Mucosa of rectum (tissue), 2 donors: ENCODE measurements around the gene MAGEB10.

Experiments used
- H3K27ac ChIP-seq, 2 donors: one replicate each; pipeline ENCODE4 v1.7.0; 2013; ENCODE audit warnings: inconsistent platforms in 2 of 2, low read depth in 2 of 2, low read length in 2 of 2
- H3K27me3 ChIP-seq, 2 donors: one replicate each; pipeline ENCODE4 v1.7.0; 2013; ENCODE audit warnings: low read length in 2 of 2; ENCODE audit not compliant: control insufficient read depth in 2 of 2, insufficient read depth in 2 of 2
- H3K36me3 ChIP-seq, 2 donors: one replicate each; pipeline ENCODE4 v1.7.0; 2013; ENCODE audit warnings: low read length in 2 of 2; ENCODE audit not compliant: control insufficient read depth in 2 of 2, insufficient read depth in 2 of 2
- H3K4me1 ChIP-seq, 2 donors: one replicate each; pipeline ENCODE4 v1.7.0; 2013; ENCODE audit warnings: low read length in 2 of 2, mild to moderate bottlenecking in 1 of 2; ENCODE audit not compliant: control insufficient read depth in 2 of 2, insufficient read depth in 2 of 2
- H3K4me3 ChIP-seq, 2 donors: one replicate each; pipeline ENCODE4 v1.7.0; 2013; ENCODE audit warnings: low read length in 2 of 2
- H3K9ac ChIP-seq, 2 donors: one replicate each; pipeline ENCODE4 v1.7.0; 2013; ENCODE audit warnings: low read length in 2 of 2, low read depth in 1 of 2, mild to moderate bottlenecking in 1 of 2
- H3K9me3 ChIP-seq, 2 donors: one replicate each; pipeline ENCODE4 v1.7.0; 2013; ENCODE audit warnings: low read length in 2 of 2; ENCODE audit not compliant: control insufficient read depth in 2 of 2
- donor health status: healthy.
- donor health status: Normal muscosa, but diverticular disease.

Gene MAGEB10

GRCh38 chrX:27838185-27838584 is 30.4 kb downstream of the MAGEB10 start:
- Histone ChIP-seq H3K9me3 (no peaks in the 10 kb centered on the region), H3K4me1 (no peaks in the 10 kb centered on the region), H3K27ac (no peak overlapping the region), H3K9ac (no peak overlapping the region), H3K36me3 (no peaks in the 10 kb centered on the region), H3K27me3 (no peaks in the 10 kb centered on the region), H3K4me3 (no peak overlapping the region)

- no peaks in the 10 kb centered on the region for H3K36me3 ChIP-seq
- H3K9me3 ChIP-seq = no peaks in the 10 kb centered on the region
- H3K4me1 ChIP-seq = no peaks in the 10 kb centered on the region
- no peak overlapping the region for H3K27ac ChIP-seq
- no peak overlapping the region for H3K9ac ChIP-seq
- H3K4me3 ChIP-seq = no peak overlapping the region
- H3K27me3 ChIP-seq = no peaks in the 10 kb centered on the region
Measured at GRCh38 chrX:27840881-27841280, 33.1 kb downstream of the MAGEB10 start.

GRCh38 chrX:27842859-27843258 is 35.1 kb downstream of the MAGEB10 start:
- H3K27me3 ChIP-seq = no peaks in the 10 kb centered on the region
- H3K4me3 ChIP-seq = no peak overlapping the region
- H3K36me3 ChIP-seq = no peaks in the 10 kb centered on the region
- H3K9ac ChIP-seq = no peak overlapping the region
- no peaks in the 10 kb centered on the region for H3K4me1 ChIP-seq
- no peaks in the 10 kb centered on the region for H3K9me3 ChIP-seq
- no peak overlapping the region for H3K27ac ChIP-seq

GRCh38 chrX:27860337-27860736 is 52.5 kb downstream of the MAGEB10 start:
- no peak overlapping the region for H3K9ac ChIP-seq
- no peaks in the 10 kb centered on the region for H3K4me1 ChIP-seq
- no peaks in the 10 kb centered on the region for H3K27me3 ChIP-seq

GRCh38 chrX:27863809-27864208 is 56.0 kb downstream of the MAGEB10 start:
- H3K4me1 ChIP-seq = no peaks in the 10 kb centered on the region
- no peak overlapping the region for H3K27ac ChIP-seq
- no peak overlapping the region for H3K9ac ChIP-seq

More at GRCh38 chrX:27860337-27860736, 52.5 kb downstream of the MAGEB10 start:
- Histone ChIP-seq H3K27ac (no peak overlapping the region), H3K36me3 (no peaks in the 10 kb centered on the region), H3K4me3 (no peak overlapping the region), H3K9me3 (no peaks in the 10 kb centered on the region)

More at GRCh38 chrX:27863809-27864208, 56.0 kb downstream of the MAGEB10 start:
- H3K9me3 ChIP-seq = no peaks in the 10 kb centered on the region
- H3K4me3 ChIP-seq = no peak overlapping the region
- H3K27me3 ChIP-seq = no peaks in the 10 kb centered on the region
- no peaks in the 10 kb centered on the region for H3K36me3 ChIP-seq
